ENCODE results near the gene RASGEF1C. TPM values are rescaled to one million over a fixed set of nuclear protein-coding genes. Genes with fewer than 3 reads are reported as not detected.

RASGEF1C gene
- total and polyA plus RNA-seq, 10 of the 15 experiments (the other 5 are each of a cell fraction or from before 2014, with no cell fraction given): not detected

GRCh38 chr5:180155365-180155926, 53.6 kb downstream of the RASGEF1C start:
- TF ChIP-seq HDGF (IDR thresholded peaks at IDR 0.05): no peak
- no peak for TF ChIP-seq KLF5 (IDR thresholded peaks at IDR 0.05; ENCODE audit: partially characterized antibody)
- no peak for TF ChIP-seq DPF2 (IDR thresholded peaks at IDR 0.05)
- TF ChIP-seq ZNF217 (IDR thresholded peaks at IDR 0.05): no peak
- no peak for TF ChIP-seq STAT3 (IDR thresholded peaks at IDR 0.05; ENCODE audit: low read depth, low read length)
- TF ChIP-seq SIN3A (IDR thresholded peaks at IDR 0.05; ENCODE audit: low read depth, low read length): no peak
- TF ChIP-seq ATF2 (IDR thresholded peaks at IDR 0.05; ENCODE audit: low read length): no peak
- no peak for TF ChIP-seq JUNB (IDR thresholded peaks at IDR 0.05)
- no peak for TF ChIP-seq ZBED1 (IDR thresholded peaks at IDR 0.05; ENCODE audit: borderline replicate concordance)
- TF ChIP-seq YY1 (IDR thresholded peaks at IDR 0.05; ENCODE audit: low read depth, low read length): no peak
- no peak for TF ChIP-seq HDAC2 (IDR thresholded peaks at IDR 0.05)
- no peak for TF ChIP-seq RB1 (IDR thresholded peaks at IDR 0.05; ENCODE audit: borderline replicate concordance)
- TF ChIP-seq JUND (IDR thresholded peaks at IDR 0.05; ENCODE audit: low read depth, low read length): no peak
- Histone ChIP-seq H3K9ac (ENCODE audit: control insufficient read depth, insufficient read depth, low read length) (no peak overlapping the region), H3K27ac (ENCODE audit: control insufficient read depth, insufficient read depth) (no peak overlapping the region), H2AFZ (ENCODE audit: control insufficient read depth, low read depth, low read length) (no peak overlapping the region), H3K9me3 (replicated peaks; ENCODE audit: control insufficient read depth, insufficient read depth, low read length) (no peaks in the 10 kb centered on the region), H4K20me1 (ENCODE audit: control insufficient read depth, insufficient read depth) (no peaks in the 10 kb centered on the region), H3K4me3 (no peak overlapping the region), H3K4me2 (ENCODE audit: control insufficient read depth, insufficient read depth) (no peak overlapping the region), H3K27me3 (replicated peaks in 1 of 2; ENCODE audit: control insufficient read depth in 2 of 2, insufficient read depth in 2 of 2, low read length in 1 of 2) (no peaks in the 10 kb centered on the region; a peak in 2 of 4 replicates), H3K79me2 (ENCODE audit: control insufficient read depth, insufficient read depth, low read length) (no peaks in the 10 kb centered on the region), H3K4me1 (ENCODE audit: control insufficient read depth, insufficient read depth, low read length) (no peaks in the 10 kb centered on the region), H3K36me3 (ENCODE audit: control insufficient read depth in 2 of 2, insufficient read depth in 2 of 2, low read length in 1 of 2) (no peaks in the 10 kb centered on the region)
- no peak for FAIRE-seq
- 42% methylated on average over 17 of the region's 17 CpGs for WGBS (ENCODE audit: insufficient coverage, insufficient replicate concordance, low lambda C conversion rate, missing lambda C conversion rate)
- ATAC-seq: no peak
- intact Hi-C loops (cut with micrococcal nuclease; ENCODE audit: unreplicated experiment) (no loop called here), in situ Hi-C loops (cut with MboI) (no loop called here)
- no TSS peak for BruUV-seq (replicated peaks)
- DNase-seq (ENCODE audit: low read depth, low spot score): no peak
- POLR2A ChIA-PET: no interaction called here
- RAD21 ChIA-PET (ENCODE audit: unreplicated experiment): no interaction called here
- CTCF ChIA-PET: no interaction called here
- SMC1A ChIA-PET (ENCODE audit: uncharacterized antibody, unreplicated experiment): no interaction called here

Measured in GM12878 (cell line).